ENCODE measurements around the gene SYTL1.

SYTL1 gene, protein sequence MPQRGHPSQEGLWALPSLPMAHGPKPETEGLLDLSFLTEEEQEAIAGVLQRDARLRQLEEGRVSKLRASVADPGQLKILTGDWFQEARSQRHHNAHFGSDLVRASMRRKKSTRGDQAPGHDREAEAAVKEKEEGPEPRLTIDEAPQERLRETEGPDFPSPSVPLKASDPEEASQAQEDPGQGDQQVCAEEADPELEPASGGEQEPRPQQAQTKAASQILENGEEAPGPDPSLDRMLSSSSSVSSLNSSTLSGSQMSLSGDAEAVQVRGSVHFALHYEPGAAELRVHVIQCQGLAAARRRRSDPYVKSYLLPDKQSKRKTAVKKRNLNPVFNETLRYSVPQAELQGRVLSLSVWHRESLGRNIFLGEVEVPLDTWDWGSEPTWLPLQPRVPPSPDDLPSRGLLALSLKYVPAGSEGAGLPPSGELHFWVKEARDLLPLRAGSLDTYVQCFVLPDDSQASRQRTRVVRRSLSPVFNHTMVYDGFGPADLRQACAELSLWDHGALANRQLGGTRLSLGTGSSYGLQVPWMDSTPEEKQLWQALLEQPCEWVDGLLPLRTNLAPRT

DNA sequence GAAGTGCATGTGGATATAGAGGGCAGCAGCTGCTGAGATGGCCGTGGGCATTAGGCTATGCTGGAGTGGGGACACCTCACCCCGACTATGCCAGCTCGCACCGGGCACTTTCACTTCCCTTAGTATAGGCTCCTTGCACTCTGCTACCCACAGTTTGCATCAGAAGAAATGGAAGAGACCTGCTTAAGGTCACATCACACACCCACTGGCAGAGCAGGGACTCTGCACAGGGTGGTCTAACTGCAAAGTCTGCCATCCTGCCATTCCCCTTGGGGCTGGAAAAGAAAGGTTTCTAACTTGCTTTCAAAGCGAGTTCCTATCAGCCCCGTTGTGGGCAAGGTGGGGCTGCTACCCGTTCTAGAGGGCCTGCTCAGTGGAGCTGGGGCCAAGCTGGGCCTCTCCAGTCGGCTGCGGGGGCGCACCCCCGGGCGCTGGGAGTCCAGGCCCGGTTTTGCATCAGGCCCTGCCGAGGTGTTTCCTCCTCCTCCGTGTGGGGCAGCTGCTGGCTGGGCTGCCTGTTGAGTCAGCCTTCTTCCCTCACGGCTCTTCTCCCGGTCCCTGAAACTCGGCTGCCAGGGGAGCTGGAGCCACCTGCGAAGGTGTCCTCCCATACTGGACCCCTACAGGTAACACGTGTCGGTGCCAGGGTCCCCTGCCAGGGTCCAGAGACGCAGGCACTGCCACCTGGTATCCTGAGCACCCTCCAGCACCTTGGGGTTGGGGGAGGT lies at the start of gene SYTL1:
Gene SYTL1 (plus strand): TSS at position 498 of the 728 bp plus-strand sequence. CDS start 3,313 bp downstream, outside the sequence.
- DNase-seq: no peak

DNA sequence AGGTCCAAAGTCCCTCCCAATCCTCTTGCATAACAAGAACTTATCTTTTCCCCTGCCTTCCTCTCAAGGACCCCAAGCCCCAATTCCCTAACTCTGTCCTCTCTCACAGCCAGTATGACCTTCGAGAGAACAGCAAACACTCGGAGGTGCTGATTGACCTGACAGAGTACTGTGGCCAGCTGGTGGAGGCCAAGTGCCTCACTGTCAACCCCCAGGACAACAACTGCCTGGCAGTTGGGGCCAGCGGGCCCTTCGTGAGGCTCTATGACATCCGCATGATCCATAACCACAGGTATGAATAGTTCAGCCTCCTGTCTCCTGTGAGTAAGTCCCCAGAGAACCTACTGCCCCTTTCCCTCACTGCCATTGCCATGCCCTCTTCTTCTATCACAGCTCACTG lies 49.7 kb upstream of the SYTL1 start:
- DNase-seq: no peak

DNA sequence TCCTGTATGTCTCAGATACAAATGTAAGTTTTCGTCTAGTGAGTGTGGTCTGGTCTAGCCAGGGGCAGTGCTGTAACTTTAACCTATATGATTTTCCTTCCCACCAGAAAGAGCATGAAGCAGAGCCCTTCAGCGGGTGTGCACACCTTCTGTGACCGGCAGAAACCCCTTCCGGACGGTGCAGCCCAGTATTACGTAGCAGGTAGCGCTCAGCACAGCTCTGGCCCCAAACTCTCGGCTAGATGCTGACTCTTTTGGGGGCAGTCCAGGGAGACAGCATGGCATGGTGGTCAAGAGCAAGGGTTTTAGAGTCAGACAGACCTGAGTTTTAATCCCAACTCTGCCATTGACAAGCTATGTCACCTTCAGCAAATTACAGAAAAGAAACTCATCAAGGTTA lies 47.9 kb upstream of the SYTL1 start:
- no peak for DNase-seq

DNA sequence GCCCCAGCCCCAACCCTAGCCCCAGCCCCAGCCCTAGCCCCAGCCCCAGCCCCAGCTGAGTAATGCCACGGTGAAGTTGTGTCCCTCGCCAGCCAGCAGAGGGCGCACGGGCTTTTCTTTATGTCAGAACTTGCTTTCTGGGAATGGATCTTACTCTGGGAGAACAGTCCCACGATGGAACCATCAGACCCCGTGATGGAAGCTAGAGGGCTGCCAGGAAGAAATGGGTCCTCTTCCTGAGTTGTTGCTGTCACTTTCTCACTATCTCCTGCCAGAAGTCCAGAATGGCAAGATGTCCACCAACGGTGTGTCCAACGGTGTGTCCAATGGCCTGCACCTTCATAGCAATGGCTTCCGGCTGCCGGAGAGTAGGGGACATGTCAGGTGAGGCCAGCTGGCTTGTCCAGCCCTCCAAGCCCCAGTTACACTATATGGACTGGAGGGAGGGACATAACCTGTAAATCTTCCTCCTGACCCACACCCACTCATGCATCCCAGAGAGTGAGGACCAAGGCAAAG lies 45.0 kb upstream of the SYTL1 start:
- peak; percentile 20 to 52 for DNase-seq

DNA sequence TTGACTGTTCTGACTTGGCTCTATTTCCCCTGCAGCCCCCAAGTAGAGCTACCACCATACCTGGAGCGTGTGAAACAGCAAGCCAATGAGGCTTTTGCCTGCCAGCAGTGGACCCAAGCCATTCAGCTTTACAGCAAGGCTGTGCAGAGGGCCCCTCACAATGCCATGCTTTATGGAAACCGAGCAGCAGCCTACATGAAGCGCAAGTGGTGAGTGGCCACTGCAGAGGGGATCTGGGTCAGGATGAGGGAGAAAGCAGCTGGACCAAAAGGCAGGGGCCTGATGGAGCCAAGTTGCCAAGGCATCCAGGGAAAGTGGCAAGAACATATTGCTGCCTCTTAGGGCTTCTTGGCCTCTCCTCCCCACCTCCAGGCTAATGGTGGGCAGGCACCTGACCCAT lies 43.9 kb upstream of the SYTL1 start:
- no peak for DNase-seq

DNA sequence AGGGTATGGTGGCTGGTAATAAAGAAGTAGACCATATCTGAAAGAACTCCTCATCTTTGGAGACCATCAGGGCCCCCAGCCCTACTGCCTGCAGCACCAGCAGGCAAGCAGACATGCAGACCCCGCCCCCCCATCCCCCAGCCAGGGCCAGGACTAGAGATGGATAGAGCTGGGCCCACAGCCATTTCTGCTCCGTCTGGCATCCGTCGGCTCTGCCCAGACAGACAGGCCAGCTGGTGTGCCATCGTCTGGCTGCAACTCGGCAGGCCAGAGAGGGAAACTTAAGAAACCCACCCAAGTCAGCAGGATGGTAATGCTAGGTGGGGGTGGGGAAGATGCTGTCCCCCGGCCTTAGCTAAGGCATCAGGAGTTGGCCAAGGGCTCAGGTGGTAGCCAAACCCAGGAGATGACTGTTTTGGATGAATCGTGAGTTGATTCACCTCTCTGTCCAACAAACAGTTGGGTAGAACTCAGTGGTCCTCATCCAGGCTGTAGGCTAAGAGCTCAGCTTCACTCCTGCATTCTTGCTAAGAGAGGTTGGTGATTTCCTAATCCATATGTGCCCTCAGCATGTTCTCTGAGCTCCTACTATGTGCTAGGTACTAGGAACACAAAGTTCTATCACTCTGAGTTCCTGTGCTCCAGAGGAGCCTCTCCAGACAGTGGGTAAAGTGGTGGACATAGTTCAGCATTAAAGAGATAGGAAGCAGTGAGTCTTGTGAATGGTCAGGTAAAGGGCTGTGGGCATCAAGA lies 43.0 kb upstream of the SYTL1 start:
- no peak for DNase-seq

DNA sequence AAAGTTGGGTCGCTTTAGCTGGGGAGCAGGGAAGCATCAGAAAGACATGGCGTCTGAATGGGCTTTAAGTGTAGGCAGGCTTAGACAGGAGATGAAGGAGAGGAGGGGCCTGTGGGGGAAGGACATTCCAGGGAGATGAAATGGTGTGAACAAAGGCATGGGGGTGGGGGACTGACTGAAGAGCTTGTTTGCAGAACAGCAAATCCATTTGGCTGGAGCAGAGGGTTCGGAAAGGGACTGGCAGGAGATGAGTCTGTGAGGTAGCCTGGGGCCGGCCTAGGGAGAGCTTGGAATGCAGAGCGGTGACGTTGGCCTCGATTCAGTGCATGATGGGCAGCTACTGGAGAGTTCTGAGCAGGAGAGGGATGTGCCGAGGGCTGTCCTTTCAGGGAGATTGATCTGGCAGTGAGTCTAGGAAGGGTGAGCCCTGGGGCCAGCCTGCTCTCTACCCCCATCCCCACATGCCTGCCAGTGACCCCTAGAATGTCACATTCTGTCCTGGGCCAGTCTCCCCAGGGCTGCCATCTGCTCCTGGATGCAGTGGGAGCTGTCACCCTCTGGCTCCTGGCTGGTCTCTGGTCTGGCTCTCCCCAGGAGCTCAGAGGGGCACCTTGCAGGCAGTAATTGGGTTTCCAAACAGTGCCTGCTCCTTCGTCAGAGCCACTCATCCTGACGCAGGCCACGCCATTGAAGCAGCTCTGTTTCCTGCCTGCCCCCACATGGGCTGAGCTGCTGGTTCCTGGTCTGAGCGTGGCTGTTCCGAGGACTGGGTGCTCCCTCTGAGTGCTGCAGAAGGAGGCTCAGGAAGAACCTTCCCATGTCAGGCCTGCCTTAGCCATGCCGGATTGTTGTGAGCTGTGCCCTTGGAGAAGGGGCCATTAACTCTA lies 42.2 kb upstream of the SYTL1 start:
- peak; percentile 21 to 27 for DNase-seq

DNA sequence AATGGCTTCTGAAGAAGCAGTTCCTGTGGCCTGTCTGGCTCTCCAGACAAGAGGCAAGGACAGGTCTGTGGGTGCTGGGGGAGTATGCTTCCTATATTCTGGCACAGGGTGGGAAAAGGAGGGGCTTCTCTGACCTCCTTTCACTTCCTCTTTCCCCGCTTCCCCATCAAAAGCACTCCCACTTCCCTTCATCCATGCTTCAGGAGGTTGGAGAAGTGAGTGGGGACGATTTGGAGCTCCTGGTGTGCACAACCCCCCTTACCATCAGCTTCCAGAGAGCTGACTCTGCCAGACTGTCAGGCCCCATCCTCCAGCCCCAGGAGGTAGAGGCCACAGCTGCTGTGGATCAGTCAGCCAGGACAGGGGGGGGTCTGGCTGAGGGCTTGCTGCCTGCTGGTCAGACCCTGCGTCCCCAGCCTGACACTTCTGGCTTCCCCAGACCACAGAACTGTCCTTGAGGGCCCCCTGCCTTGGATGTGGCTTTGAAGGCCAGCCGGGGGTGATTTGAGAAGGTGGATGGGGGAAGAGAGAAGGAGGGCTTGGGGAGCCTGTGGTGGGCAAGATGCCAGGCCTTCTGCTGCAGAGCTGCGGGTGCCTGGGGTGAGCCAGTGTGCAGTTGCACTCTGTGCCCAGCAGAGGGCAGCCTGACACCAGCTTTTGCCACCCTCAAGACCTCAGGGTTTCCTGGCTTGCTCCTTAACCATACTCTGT lies 41.3 kb upstream of the SYTL1 start:
- DNase-seq: peak; percentile 62 to 77

DNA sequence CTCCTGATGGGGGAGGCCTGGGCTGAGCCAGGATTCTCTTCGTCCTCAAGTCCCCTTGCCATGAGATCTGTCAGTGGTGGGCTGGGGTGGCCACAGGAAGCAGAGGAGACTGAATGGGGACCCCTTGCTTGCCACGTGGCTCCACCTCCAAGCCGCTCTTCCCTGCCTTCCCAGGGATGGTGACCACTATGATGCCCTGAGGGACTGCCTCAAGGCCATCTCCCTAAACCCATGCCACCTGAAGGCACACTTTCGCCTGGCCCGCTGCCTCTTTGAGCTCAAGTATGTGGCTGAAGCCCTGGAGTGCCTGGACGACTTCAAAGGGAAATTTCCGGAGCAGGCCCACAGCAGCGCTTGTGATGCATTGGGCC lies 40.8 kb upstream of the SYTL1 start:
- DNase-seq: no peak

DNA sequence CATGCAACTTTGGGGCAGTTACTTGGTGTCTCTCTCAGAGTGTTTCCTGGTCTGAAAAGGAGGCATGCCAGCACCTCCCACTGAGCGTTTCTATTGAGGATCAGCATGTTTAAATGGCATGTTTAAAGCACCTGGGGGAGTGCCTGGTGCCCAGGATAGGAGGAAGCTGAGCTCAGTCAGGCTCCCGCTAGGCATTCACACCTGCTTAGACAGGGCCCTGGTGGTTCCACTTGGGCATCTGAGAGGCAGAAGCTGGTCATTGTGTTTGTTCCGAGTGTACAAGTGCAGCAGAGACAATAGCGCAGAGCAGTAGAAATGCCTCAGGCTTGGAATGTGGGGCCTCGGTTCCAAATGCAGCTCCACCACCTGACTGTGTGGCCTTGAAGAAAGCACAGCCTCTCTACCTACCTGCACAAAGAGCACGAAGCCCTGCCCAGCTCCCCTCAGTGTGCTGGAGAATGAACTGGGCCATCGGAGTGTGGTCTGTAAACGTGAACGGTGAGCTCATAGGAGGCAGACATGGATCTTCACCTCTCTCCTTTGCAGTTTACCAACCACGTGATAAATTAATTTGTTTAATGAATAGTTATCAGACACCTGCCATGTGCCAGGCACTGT lies 40.1 kb upstream of the SYTL1 start:
- DNase-seq: no peak

DNA sequence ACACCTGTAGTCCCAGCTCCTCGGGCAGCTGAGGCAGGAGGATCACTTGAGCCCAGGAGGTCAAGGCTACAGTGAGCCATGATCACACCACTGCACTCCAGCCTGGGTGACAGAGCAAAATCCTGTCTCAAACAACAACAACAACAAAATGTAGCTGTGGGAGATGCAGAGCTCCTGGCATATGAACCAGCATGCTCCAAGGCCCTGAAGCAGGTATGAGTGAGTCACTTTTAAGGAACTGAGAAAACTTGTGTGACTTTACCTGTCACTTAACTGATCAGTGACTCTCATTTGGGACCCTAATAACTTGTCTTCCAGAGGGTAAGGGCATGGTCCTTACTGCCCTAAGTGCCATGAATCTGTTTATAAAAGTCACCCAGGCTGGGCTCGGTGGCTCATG lies 39.2 kb upstream of the SYTL1 start:
- no peak for DNase-seq

DNA sequence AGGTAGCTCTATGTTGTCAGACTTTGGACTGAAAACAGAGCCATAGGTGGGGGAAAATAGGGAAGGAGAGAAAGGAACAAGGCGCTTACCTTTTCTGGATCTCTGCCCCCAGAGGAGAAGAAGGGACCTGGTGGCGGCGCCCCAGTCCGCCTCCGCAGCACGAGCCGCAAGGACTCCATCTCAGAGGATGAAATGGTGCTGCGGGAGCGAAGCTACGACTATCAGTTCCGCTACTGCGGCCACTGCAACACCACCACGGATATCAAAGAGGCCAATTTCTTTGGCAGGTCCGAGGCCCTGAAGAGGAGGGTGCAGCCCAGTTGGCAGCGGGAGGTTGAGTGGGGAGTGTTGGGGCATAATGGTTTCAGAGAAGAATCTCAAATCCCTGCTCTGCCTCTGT lies 38.3 kb upstream of the SYTL1 start:
- DNase-seq: no peak

DNA sequence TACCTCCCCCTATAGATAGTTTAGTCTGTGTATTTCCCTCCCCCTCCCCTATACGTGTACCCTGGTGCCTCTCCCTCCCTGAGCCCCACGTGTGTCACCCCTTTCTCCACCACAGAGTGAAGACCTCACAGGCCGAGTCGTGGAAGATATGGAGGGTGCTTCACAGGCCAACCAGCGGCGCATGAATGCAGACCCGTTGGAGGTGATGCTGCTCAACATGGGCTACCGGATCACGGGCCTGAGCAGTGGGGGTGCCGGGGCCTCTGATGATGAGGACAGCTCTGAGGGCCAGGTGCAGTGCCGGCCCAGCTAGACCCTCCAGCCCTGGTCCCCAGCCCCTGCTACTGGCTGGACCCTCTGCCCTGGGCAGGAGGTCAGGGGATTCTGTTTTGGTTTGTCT lies 35.8 kb upstream of the SYTL1 start:
- DNase-seq: no peak

DNA sequence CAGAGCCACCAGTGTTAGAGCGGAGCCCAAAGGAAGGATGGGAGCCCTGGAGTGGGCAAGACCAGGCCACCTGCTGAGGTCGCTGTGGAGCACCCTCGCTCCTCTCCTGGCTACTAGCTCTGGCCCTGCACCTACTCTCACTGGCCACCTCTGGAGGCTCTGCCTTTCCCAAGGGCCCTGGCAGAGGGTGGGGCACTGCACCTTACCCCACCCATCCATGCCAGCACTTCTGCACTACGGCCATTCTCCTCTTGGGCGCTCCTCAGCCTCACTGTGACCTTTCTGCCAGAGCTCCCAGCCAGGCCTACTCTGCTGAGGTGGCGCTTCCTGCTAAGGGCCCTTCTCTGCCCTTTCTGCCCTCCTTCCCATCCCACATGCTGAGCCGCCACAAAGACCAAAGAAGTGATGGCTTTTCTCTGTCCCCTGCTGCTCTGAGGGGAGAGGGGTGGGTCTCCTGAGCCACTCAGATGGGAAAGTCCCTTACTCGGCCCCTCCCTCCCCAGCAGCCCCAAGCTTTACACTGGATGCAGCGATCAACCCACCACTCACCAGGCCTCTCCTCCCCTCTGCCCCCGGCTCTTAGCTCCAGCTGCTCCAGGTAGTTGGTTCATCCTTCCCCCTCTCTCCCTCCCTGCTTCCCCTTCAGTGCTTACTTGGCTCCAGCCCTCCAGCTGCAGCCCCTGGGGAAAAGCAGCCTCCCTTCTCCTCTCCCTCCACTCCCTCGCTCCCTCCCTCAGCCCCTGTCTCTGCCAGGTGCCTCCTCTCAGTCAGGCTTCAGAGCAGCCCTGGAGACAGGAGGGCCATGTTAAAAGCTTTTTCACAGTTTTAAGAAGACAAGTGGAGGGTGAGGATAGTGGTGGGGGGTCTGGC lies 34.7 kb upstream of the SYTL1 start:
- DNase-seq: no peak

DNA sequence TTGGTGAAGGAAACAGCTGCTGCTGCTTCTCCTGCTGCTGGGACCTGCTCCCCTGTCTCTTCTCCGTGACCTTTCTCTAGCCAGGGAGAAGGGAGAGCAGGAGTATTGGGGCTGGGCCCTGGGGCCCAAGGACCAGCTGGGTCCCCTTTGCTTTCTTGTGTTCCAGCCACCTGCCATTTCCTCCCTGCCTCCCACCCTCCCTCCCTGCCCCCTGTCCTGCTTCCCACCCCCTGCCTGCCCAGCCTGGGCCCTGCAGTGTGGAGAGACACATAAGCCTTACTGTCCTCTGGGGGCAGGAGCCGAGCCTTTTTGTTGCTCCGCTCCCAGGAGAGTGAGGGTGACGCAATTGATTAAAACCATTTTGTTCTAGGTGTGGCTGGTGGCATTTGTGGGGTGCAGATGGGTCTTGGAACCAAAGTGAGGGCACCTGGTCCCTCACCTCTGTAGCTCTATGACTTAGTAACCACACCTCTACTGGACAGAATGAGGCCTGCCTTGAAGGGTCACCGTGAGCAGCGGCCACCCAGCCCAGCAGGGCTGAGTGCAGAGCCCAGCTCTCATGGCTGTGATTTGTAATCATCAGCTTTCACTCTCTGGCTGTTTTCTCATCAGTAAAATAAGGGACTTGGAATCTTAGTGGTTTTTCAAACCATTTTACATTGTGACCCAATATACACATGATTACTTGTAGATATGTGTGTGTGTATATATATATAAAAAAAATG lies 33.8 kb upstream of the SYTL1 start:
- no peak for DNase-seq

DNA sequence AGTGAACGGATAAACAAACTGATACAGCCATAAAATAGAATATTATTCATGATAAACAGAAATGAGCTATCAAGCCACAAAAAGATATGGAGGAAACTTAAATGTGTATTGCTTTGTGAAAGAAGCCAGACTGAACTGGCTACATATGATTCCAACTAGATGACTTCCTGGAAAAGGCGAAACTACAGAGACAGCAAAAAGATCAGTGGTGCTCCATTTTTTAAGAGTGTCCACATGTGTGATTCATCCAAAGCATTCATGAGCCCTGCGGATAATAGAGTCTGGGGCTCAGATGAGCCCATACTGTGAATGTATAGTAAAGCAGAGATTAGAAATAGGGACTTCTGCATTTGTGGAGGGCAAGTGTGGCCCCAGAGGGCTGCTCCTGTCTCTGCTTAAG lies 27.7 kb upstream of the SYTL1 start:
- no peak for DNase-seq

DNA sequence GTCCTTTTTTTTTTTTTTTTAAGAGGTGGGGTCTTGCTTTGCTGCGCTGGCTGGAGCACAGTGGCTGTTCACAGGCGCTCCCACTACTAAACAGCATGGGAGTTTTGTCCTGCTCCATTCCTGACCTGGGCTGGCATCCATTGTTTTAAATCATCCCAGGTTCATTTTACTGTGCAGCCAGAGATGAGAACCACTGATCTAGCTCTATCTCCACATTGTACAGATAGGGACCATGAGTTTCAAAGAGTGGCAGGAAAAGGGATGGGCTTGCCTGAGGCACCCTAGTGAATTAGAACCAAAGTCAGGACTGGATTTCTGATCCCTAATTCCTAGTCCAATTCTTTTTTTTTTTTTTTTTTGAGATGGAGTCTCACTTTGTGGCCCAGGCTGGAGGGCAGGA lies 27.1 kb upstream of the SYTL1 start:
- DNase-seq: no peak

DNA sequence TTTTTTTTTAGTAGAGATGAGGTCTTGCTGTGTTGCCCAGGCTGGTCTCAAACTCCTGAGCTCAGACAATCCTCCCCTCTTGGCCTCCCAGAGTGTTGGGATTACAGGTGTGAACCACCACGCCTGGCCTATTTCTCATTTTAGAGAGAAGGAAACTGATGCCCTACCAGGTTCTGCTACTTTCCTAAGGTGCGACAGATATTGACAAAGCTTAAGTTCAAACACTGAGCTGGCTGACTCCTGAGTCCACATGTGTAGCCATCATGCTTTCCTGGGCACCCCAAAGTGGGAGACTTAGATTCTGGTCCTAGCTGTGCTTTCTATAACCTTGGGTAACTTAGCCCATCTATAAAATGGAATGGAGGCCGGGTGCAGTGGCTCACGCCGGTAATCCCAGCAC lies 25.0 kb upstream of the SYTL1 start:
- DNase-seq: no peak

DNA sequence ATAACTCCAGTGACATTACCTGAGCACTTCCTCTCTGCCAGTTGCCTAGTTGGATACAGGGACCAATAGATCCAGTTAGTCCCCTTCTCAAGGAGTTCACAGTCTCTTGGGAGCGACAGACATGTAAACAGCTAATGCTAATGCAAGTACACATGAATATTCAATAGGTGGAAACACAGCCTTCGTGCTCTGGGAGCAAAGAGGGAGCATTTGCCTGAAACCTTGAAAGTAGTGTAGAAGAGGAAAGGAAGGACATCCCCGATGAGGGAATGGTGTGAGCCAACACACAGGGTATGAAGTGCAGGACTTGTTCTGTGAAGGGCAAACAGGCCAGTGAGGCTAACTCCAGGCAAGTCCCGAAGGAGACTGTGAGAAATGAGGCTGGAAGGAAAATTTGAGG lies 23.7 kb upstream of the SYTL1 start:
- DNase-seq: no peak
